ES-I3 (cell line): ENCODE results near the gene NR6A1.
"Not testable (repeated sequence)": the region's sequence is repeated elsewhere in the genome, so short reads cannot be mapped to it uniquely, and the experiment has no call there.

Source experiments
- H3K36me3 ChIP-seq: 2 replicates; pipeline ENCODE4 v1.6.1; 2013; ENCODE audit warnings: mild to moderate bottlenecking, low read length, control low read depth, moderate library complexity; ENCODE audit not compliant: insufficient read depth
- H3K4me1 ChIP-seq: 2 replicates; pipeline ENCODE4 v1.6.1; 2013; ENCODE audit warnings: mild to moderate bottlenecking, control low read depth, low read length; ENCODE audit not compliant: insufficient read depth
- H3K9ac ChIP-seq: 2 replicates; pipeline ENCODE4 v1.6.1; 2013; ENCODE audit warnings: low read depth, mild to moderate bottlenecking, low read length, moderate library complexity
- H3K9me3 ChIP-seq: 2 replicates; pipeline ENCODE4 v1.6.1; 2013; ENCODE audit warnings: mild to moderate bottlenecking, low read length, moderate library complexity; ENCODE audit not compliant: control insufficient read depth, insufficient read depth

NR6A1 gene

DNA sequence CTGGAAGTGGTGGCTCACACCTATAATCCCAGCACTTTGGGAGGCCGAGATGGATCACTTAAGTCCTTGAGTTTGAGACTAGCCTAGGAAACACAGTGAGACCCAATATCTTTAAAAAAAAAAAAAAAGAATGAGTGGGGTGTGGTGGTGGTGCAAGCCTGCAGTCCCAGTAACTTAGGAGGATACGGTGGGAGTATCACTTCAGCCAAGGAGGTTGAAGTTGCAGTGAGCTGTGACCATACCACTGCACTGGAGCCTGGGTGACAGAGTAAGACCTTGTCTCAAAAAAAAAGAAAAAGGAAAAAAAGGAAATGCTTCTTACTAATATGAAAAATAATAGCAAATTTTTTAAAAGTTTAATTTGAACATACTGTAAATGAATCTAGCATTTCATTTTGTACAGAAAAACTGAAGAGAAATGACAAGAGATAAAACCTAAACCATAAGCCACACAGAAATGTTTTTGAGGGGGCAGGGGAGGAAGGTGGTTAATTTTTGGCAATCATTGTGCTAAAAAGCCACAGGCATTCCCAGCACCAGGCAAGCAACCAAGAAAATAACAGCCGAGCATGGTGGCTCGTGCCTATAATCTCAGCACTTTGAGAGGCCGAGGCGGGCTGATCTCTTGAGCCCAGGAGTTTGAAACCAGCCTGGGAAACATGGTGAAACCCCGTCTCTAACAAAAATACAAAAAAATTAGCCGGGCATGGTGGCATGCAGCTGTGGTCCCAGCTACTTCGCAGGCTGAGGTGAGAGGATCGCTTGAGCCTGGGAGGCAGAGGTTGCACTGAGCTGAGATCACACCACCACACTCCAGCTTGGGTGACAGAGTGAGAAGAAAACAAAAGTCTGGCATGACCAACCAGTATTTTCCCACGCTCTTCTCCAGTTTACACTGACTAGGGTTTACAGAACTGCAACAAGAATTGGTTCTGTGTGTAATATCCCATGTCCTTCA is 149.5 kb downstream of the NR6A1 start:
- H3K36me3 ChIP-seq = no peaks in the 10 kb centered on the region
- peaks cover 11% of the 10 kb centered on the region for H3K4me1 ChIP-seq
- no peaks in the 10 kb centered on the region for H3K9me3 ChIP-seq
- H3K9ac ChIP-seq = no peak overlapping the region

DNA sequence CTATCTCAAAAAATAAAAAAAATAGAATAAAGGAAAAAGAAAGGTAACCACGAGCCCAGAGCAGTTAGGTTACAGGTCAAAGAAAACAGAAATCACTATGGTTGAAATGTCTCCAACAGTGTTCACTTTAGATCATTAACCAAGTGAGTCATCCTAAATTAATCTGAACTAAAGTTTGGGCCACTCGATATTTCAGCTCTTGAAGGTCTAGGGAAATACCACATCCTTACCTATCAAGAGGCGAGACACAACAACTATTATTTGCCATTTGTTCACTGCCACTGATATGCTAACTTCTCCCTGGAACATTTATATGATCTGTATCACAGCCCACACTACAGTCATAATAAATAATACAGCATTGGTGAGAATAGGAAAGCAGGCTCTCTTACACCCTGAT is 152.6 kb downstream of the NR6A1 start:
- Histone ChIP-seq H3K9me3 (no peaks in the 10 kb centered on the region), H3K4me1 (peaks cover 11% of the 10 kb centered on the region), H3K9ac (no peak overlapping the region), H3K36me3 (no peaks in the 10 kb centered on the region; the same call in 1 of the 2 replicates)

DNA sequence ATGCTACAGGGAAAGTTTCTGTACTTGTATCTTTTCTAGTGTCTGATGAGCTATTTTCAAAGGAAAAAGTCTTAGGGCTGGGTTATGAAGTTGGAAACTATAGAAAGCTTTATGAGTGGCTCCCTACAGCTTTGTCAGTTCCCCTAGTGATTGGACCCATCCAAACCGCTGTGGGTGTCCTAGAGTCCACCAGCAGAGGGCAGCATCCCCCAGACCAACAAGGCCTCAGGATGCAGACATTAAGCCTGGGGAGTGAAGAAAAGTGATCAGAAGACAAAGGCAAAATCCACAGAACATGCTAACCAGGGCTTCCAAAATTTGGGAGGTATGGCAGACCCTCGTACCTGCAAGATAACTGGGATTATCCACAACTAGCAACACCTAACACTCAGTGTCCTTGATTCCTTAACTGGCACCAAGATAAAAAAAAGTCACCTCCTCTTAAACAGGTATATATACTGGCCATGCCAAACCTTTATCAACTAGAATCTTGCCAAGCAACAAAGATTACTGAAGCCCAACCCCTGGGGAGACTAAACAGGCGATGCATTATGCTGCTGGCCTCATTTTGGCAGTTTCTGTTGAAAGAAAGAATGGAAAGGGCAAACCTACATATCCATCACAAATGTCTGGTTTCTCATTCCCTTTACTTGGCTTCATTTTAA is 153.5 kb downstream of the NR6A1 start:
- H3K9ac ChIP-seq = no peak overlapping the region
- no peaks in the 10 kb centered on the region for H3K9me3 ChIP-seq
- H3K36me3 ChIP-seq = no peaks in the 10 kb centered on the region; the same call in 1 of the 2 replicates
- H3K4me1 ChIP-seq = peaks cover 11% of the 10 kb centered on the region

DNA sequence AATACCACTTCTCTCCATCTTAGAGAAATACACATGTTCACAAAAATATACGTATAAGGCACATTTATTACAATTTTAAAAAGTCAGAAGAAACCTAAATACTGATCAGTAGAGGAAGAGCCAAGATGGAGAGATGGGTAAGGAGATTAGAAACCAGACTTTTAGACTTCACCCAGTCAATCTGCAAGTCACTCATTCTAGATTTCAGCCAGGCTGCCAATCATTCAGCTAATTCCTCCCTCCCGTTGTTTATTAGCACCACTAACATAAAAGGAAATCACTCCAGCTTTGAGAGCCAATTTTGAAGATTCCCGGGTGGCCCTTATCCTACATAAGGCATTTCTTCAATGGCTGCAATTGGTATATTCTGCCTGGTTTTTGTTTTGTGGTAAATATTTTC is 154.2 kb downstream of the NR6A1 start:
- no peaks in the 10 kb centered on the region for H3K9me3 ChIP-seq
- H3K9ac ChIP-seq = no peak overlapping the region
- no peaks in the 10 kb centered on the region; the same call in 1 of the 2 replicates for H3K36me3 ChIP-seq
- peaks cover 7% of the 10 kb centered on the region for H3K4me1 ChIP-seq

DNA sequence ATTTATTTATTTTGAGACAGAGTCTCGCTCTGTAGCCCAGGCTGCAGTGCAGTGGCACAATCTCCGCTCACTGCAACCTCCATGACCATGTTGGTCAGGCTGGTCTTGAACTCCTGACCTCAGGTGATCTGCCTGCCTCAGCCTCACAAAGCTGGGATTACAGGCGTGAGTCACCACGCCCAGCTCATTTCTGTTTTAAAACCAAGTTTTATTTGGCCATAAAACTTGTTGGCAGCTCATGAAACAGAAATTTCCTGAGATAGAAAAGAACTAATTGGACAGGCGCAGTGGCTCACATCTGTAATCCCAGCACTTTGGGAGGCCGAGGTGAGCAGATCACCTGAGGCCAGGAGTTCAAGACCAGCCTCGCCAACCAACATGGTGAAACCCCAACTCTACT is 155.3 kb downstream of the NR6A1 start:
- not testable (repeated sequence) for H3K36me3 ChIP-seq, H3K4me1 ChIP-seq, H3K9ac ChIP-seq

DNA sequence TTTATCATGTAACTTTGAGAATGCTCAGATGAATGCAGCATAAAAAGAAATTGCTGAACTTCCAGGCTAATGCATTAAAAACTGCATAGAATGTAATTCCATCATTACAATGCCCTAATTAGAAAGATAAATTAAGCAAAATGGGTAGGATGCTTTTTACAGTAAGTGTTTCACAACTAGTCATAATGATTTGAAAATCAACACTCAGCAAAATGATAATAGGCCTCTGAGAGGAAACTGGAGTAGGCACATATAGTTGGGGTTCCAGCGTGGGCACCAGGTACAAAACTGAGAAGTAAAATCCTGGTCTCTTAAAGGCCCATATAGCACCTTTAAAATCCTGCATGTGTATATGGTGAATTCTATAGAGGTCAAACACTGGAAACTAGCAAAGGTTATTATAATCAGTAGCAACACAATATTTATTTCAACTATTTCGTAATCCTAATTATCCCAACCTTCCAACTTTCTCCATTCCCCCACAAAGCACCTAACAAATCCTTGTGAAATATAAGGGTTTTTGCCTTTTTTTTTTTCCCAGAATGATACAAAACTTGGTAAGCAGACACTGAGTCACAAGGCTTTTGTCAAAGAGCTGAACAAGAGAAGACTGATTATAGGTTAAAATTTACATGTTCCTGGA is 155.9 kb downstream of the NR6A1 start:
- Histone ChIP-seq H3K36me3 (no peaks in the 10 kb centered on the region; the same call in 1 of the 2 replicates), H3K9ac (no peak overlapping the region), H3K4me1 (peaks cover 6% of the 10 kb centered on the region), H3K9me3 (no peaks in the 10 kb centered on the region)

More for the DNA sequence above, 155.3 kb downstream of the NR6A1 start:
- H3K9me3 ChIP-seq = not testable (repeated sequence)

DNA sequence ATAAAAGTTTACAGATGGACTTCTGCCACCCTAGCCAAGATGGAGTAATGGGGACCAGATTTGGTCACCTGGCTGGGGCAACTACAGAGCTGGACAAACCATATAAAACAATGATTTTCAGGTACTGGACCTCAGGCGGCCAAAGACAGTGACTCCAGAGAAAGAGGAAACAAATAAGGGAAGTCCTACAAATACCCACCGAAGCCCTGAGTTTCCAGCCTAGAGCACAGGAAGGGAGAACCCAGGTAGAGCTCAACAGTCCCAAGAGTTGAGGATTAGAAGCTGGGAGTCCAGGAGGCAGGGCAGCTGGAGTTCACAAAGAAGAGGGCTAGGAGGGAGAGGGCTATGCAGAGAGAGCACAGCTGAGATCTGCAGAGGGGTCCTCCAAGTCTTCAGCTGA is 157.3 kb downstream of the NR6A1 start:
- peaks cover 6% of the 10 kb centered on the region for H3K4me1 ChIP-seq
- H3K9me3 ChIP-seq = no peaks in the 10 kb centered on the region
- no peaks in the 10 kb centered on the region; the same call in 1 of the 2 replicates for H3K36me3 ChIP-seq
- no peak overlapping the region for H3K9ac ChIP-seq

DNA sequence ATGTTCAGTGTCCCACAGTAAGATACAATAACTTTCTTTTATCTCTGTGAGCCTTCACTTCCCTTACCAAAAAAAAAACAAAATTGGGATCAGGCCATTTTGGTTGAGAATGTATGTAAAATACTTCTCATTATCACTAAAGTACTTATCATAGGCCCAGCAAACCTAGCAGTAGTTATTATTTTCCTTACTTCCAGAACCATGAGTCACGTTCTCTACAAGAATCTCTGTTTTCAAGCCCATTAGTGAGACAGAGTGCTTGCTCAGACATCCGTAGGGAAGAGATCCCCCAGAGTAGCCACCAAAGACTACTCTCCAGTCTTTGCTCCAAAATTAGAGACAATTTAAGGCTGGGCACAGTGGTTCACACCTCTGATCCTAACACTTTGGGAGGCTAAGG is 160.0 kb downstream of the NR6A1 start:
- H3K9ac ChIP-seq = no peak overlapping the region
- no peaks in the 10 kb centered on the region for H3K9me3 ChIP-seq
- no peaks in the 10 kb centered on the region; the same call in 1 of the 2 replicates for H3K36me3 ChIP-seq
- no peaks in the 10 kb centered on the region; the same call in 1 of the 2 replicates for H3K4me1 ChIP-seq

DNA sequence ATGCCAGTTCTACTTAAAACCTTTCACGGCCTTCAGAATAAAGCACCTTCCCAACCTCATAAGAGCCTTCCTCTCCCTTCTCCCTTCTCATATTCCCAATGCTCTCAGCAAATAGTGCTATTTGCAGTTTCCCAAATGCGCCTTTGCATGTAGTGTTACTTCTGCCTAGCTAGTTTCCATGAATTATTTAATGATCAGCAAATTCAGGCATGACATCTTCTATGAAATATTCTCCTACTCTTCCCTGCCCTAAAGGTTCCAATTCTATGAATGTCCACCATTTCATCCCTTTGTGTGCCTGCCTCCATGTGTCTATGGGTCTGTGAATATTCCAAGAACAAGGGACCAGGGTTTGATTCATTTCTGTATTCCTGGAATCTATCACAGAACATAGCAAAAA is 165.1 kb downstream of the NR6A1 start:
- no peaks in the 10 kb centered on the region for H3K36me3 ChIP-seq
- peaks cover 5% of the 10 kb centered on the region; the same call in 1 of the 2 replicates for H3K4me1 ChIP-seq
- H3K9me3 ChIP-seq = no peaks in the 10 kb centered on the region
- H3K9ac ChIP-seq = no peak overlapping the region

DNA sequence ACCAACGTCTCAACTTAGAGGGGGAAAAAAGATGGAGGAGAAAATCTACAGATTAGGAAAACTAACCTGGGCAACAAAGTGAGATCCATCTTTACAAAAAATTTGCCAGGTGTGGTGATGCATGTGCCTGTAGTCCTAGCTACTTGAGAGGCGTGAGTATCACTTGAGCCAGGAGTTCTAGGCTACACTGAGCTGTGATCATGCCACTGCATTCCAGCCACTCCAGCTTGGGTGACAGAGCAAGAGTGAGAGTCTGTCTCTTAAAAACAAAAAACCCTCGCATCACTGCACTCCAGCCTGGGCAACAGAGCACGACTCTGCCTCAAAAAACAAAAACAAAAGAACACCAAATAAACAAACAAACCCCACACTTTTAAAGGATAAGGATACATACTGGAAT is 165.9 kb downstream of the NR6A1 start:
- Histone ChIP-seq H3K4me1 (peaks cover 5% of the 10 kb centered on the region; the same call in 1 of the 2 replicates), H3K9ac (no peak overlapping the region), H3K36me3 (no peaks in the 10 kb centered on the region), H3K9me3 (no peaks in the 10 kb centered on the region)

DNA sequence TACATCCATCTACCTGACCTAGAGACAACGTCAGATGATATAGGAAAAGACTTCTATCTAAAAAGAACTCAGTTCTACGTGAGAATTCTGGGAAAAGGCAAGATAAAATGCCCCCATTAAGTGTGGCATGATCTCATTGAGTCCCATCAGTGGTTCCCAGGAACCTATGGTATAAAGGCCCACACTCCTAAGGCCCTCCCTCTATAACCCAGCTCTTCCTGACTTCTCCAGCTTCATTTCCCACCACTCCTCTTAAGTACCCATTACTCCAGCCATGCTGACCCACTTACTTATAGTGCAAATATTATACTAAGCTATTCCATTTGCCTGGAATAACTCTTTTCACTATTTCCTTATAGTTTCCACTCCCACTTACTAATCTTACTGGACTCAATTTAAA is 168.5 kb downstream of the NR6A1 start:
- H3K36me3 ChIP-seq = no peaks in the 10 kb centered on the region
- H3K9ac ChIP-seq = no peak overlapping the region
- no peaks in the 10 kb centered on the region for H3K9me3 ChIP-seq
- H3K4me1 ChIP-seq = peaks cover 8% of the 10 kb centered on the region; the same call in 1 of the 2 replicates

DNA sequence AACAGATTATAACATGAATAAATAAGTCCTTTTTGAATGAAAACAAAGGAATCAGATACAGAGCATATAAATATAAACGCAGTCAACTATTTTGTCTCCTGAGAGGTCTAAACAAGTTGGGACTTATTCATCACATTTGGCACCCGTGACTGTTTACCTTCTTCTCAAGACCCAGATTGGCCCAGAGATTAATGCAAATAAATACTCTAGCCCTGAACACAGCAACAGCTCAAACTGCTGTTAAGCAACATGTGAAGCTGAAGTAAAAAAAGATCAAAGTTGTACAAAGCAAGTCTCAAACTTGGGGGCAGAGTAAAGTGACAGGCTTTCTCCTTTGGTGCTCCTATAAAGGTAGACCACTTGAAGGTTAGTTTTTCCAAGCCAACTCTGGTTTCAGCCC is 168.9 kb downstream of the NR6A1 start:
- no peaks in the 10 kb centered on the region for H3K36me3 ChIP-seq
- no peaks in the 10 kb centered on the region for H3K9me3 ChIP-seq
- no peak overlapping the region for H3K9ac ChIP-seq
- peaks cover 8% of the 10 kb centered on the region; the same call in 1 of the 2 replicates for H3K4me1 ChIP-seq

DNA sequence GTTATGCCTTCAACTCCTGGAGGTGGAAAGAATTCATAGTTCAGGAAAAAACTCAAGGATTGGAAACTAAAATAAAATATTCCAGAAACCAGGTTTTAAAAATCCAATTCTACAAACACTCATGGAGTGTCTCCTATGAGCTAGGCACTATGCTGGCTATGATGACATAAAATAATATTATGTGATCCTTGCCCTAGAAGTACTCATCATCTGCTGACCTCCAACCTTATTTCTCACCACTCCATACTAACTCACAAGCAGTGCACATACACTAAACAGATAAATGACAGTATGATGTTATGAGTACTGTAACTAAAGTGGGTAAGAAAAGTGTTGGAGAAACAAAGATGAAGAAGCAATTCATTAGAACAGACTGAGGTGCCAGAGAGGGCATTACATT is 170.7 kb downstream of the NR6A1 start:
- no peaks in the 10 kb centered on the region for H3K36me3 ChIP-seq
- no peak overlapping the region for H3K9ac ChIP-seq
- H3K4me1 ChIP-seq = peaks cover 25% of the 10 kb centered on the region
- H3K9me3 ChIP-seq = no peaks in the 10 kb centered on the region

DNA sequence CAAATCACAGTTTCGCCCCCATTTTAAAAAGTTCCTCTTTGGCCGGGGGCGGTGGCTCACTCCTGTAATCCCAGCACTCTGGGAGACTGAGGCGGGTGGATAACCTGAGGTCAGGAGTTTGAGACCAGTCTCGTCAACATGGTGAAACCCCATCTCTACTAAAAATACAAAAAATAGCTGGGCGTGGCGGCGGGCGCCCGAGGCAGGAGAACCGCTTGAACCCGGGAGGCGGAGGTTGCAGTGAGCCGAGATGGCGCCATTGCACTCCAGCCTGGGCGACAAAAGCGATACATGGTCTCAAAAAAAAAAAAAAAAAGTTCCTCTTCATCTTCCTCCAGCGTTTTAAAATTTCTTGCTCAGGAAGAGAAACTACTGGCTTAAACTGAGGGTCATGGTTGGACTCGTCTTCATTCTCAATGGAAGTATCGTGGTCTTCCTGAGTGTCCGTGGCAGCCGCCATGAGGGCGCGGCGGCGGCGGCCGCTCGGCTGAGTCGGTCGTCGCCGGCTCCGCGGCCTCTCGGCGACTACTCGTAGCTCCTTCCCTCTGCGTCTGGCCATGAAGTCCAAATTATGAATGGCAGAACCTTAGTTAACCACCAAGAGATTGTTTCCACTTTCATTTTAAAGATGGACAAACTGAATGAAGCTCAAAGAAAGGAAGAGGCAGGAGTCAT is 171.9 kb downstream of the NR6A1 start:
- Histone ChIP-seq H3K9ac (no peak overlapping the region), H3K36me3 (no peaks in the 10 kb centered on the region), H3K9me3 (no peaks in the 10 kb centered on the region), H3K4me1 (peaks cover 33% of the 10 kb centered on the region)
